WTC11 (cell line): ENCODE results near the gene TUBA3D. TPM values are rescaled to one million over a fixed set of nuclear protein-coding genes. Genes with fewer than 3 reads are reported as not detected.
"Not testable (repeated sequence)": the region's sequence is repeated elsewhere in the genome, so short reads cannot be mapped to it uniquely, and the experiment has no call there.

Experiments used
- ATAC-seq: fragments of 200-7000 bp; cut with Tn5 transposase; 2 replicates; pipeline ENCODE4 v1.10.0; 2021; ENCODE audit warnings: mild to moderate bottlenecking, moderate library complexity
- CTCF ChIA-PET: fragments of 300-600 bp; sonication (Branson Sonifier 250); formaldehyde crosslinking; loops from one replicate; lab custom pipeline; 2021; ENCODE audit warnings: antibody characterized with exemption; lab: Charles Lee
- POLR2A ChIA-PET: fragments of 350-600 bp; sonication (Branson Sonifier 250); formaldehyde crosslinking; loops from one replicate; lab custom pipeline; 2021; ENCODE audit warnings: antibody characterized with exemption; lab: Charles Lee
- DNase-seq: peaks from one replicate; pipeline ENCODE4 v3.0.0; 2021; ENCODE audit warnings: low spot score
- H3K27ac Mint-ChIP-seq: 2 replicates; pipeline ENCODE4 v1.8.0; 2021; ENCODE audit warnings: mixed read lengths
- H3K27me3 Mint-ChIP-seq: 2 replicates; pipeline ENCODE4 v1.8.0; 2021; ENCODE audit warnings: low read depth, mild to moderate bottlenecking, moderate library complexity, mixed read lengths
- H3K36me3 Mint-ChIP-seq: 2 replicates; pipeline ENCODE4 v1.8.0; 2021; ENCODE audit warnings: mixed read lengths
- H3K4me1 Mint-ChIP-seq: 2 replicates; pipeline ENCODE4 v1.8.0; 2022; ENCODE audit warnings: mixed read lengths
- H3K4me3 Mint-ChIP-seq: 2 replicates; pipeline ENCODE4 v1.8.0; 2021; ENCODE audit warnings: mild to moderate bottlenecking, moderate library complexity, mixed read lengths
- H3K9me3 Mint-ChIP-seq: 2 replicates; pipeline ENCODE4 v1.8.0; 2021; ENCODE audit warnings: mixed read lengths
- NFATC4 ChIP-seq: fragments of 250-450 bp; sonication (Bioruptor Pico); IDR thresholded peaks from 2 replicates; pipeline ENCODE4 v1.9.0; 2021; ENCODE audit warnings: mild to moderate bottlenecking
- total RNA-seq: library from RNA; stranded (reverse); gene quantifications from 3 replicates; pipeline ENCODE4 v1.2.3, GENCODE V29; 2021
- TF ChIP-seq, protein P1 (sequence below): fragments of 250-450 bp; sonication (Bioruptor Pico); IDR thresholded peaks from 2 replicates; pipeline ENCODE4 v1.9.0; 2021; ENCODE audit warnings: moderate library complexity, mild to moderate bottlenecking, inconsistent platforms, borderline replicate concordance

Gene TUBA3D
- total RNA-seq, 1 experiment from 2014 or later = 0.28 TPM

- TF ChIP-seq, protein P1, sequence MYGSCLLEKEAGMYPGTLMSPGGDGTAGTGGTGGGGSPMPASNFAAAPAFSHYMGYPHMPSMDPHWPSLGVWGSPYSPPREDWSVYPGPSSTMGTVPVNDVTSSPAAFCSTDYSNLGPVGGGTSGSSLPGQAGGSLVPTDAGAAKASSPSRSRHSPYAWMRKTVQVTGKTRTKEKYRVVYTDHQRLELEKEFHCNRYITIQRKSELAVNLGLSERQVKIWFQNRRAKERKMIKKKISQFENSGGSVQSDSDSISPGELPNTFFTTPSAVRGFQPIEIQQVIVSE (CRISPR knock-in tag) = no peak
- no peak for TF ChIP-seq NFATC4 (CRISPR knock-in tag)
- no peaks in the 10 kb centered on the region for H3K4me1 Mint-ChIP-seq
- DNase-seq (no peak), ATAC-seq (no peak)
- H3K9me3 Mint-ChIP-seq = no peaks in the 10 kb centered on the region
- ChIA-PET POLR2A (no interaction called here), CTCF (no interaction called here)
- peaks cover 2% of the 10 kb centered on the region; the same call in 1 of the 2 replicates for H3K27me3 Mint-ChIP-seq
- H3K36me3 Mint-ChIP-seq = no peaks in the 10 kb centered on the region
- H3K4me3 Mint-ChIP-seq = no peak overlapping the region
- H3K27ac Mint-ChIP-seq = no peak overlapping the region
Measured at GRCh38 chr2:131445896-131446295, 30.0 kb upstream of the TUBA3D start.

DNA sequence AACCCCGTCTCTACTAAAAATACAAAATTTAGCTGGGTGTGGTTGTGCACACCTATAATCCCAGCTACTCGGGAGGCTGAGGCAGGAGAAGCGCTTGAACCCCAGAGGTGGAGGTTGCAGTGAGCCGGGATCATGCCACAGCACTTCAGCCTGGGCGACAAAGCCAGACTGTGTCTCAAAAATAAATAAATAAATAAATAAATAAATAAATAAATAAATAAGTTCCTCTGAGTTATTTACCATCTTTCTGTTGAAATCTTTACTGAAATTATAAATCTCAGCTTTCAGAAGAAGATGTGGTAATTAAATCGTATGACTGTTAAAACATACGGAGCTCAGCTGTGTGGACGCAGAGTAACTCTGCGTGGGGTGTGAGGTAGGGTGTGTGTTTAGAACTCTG lies 27.9 kb upstream of the TUBA3D start:
- H3K27ac Mint-ChIP-seq, H3K9me3 Mint-ChIP-seq, CTCF ChIA-PET, DNase-seq, ATAC-seq, H3K27me3 Mint-ChIP-seq, H3K4me1 Mint-ChIP-seq, H3K36me3 Mint-ChIP-seq, POLR2A ChIA-PET, H3K4me3 Mint-ChIP-seq: not testable (repeated sequence)

DNA sequence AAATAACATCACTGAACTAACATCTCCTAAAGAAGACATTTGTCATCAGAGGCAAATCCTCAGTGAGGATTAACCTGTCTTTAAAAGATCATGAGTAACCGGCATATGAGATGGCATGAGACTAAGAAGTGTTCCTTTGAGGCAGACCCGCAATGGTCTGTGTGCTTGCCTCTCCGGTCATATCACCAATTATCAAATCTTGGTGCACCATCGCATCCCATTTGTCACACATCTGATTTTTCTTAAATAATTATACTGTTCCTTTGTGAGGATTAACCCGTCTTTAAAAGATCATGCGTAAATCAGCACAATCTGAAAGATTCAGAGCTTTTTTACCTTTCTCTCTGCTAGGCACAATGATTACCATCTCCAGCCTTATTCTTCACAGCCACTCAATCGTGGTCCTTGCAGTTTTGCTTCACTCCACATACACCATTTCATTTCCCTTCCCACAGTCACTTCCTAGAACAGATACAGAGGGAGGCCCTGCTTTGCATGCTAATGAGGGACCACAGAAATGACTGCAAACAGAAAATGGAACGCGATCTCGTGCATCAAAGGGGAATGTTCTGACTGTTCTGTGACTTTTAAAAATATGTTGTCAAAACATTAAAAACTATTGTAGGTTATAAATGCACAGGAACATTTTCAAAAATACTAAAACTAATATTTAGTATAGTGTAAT lies 24.5 kb upstream of the TUBA3D start:
- CTCF ChIA-PET, H3K36me3 Mint-ChIP-seq: not testable (repeated sequence)

GRCh38 chr2:131454914-131455313 lies 21.0 kb upstream of the TUBA3D start:
- H3K9me3 Mint-ChIP-seq, H3K4me3 Mint-ChIP-seq, DNase-seq, POLR2A ChIA-PET, CTCF ChIA-PET, H3K4me1 Mint-ChIP-seq, H3K27ac Mint-ChIP-seq, ATAC-seq, H3K27me3 Mint-ChIP-seq, H3K36me3 Mint-ChIP-seq: not testable (repeated sequence)

More for the DNA sequence above, 24.5 kb upstream of the TUBA3D start:
- H3K27ac Mint-ChIP-seq, H3K9me3 Mint-ChIP-seq, H3K4me3 Mint-ChIP-seq, ATAC-seq, H3K4me1 Mint-ChIP-seq, H3K27me3 Mint-ChIP-seq, POLR2A ChIA-PET, DNase-seq: not testable (repeated sequence)

GRCh38 chr2:131467722-131468121 lies 8.2 kb upstream of the TUBA3D start:
- CTCF ChIA-PET = interaction anchor here (0.7 kb wide), 1 partner anchor 13 kb away, joined by 5 read pairs; no protein-coding TSS in a partner anchor
- ATAC-seq, H3K9me3 Mint-ChIP-seq, H3K4me3 Mint-ChIP-seq, H3K4me1 Mint-ChIP-seq, H3K36me3 Mint-ChIP-seq, H3K27ac Mint-ChIP-seq, H3K27me3 Mint-ChIP-seq, POLR2A ChIA-PET, DNase-seq: not testable (repeated sequence)

DNA sequence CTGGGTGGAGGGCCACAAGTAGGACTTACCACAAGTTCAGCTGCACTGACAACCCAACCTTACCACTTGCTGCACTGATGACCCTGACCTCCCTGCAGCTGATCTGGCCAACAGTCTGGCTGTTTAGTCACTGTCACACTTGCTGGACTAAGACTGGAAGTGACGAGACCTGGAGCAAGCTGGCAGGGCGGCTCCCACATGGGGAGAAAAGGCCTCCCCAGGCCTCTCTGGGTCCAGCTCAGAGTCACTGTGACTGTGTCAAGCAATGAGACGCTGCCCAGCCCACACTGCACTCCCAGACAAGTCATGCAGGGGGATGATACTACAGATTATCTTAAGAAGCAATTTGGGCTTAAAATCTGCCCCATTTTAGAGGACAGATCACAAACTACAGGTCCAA lies 5.0 kb upstream of the TUBA3D start:
- H3K4me1 Mint-ChIP-seq, H3K27ac Mint-ChIP-seq, DNase-seq, H3K27me3 Mint-ChIP-seq, ATAC-seq, H3K4me3 Mint-ChIP-seq, H3K9me3 Mint-ChIP-seq, H3K36me3 Mint-ChIP-seq, POLR2A ChIA-PET, CTCF ChIA-PET: not testable (repeated sequence)

DNA sequence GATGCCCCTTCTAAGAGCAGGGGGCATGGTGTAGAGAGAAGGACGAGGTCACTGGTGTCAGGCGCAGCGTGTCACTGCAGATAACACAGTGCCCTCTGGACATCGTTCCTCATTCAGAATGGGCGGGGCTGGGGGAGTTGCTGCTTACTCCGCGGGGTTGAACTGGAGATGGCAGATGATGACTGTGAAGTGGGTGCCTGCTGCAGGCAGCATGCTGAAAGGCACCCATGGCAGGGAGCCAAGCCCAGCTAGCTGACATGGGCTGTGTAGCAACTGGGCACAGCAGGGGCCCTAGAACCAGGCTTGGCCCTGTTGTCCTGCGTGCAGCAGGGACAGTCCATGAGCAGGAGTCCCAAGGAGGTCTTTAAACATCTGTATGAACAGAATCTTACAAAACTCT lies 4.3 kb upstream of the TUBA3D start:
- H3K4me1 Mint-ChIP-seq, H3K27ac Mint-ChIP-seq, H3K36me3 Mint-ChIP-seq, H3K4me3 Mint-ChIP-seq, H3K27me3 Mint-ChIP-seq, DNase-seq, ATAC-seq, CTCF ChIA-PET, H3K9me3 Mint-ChIP-seq, POLR2A ChIA-PET: not testable (repeated sequence)

DNA sequence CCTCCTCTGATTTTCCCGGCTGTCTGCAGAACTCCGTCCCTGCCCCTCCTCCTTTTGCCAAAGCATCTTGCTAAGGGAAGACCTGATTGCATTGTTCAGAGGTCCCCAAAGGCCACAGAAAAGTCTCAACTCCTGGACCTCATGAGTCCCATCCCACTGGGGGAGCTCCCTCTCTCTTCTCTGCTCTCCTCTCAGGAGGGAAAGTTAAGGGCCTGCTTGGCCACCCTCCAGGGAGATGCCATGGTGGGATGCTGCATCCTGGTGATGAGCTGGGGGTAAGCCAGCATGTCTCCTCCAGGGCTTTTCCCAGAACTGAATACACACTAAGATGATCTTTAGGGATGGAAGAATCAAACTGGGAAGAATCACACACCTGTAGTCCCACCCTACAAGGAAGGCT lies 2.7 kb upstream of the TUBA3D start:
- POLR2A ChIA-PET, DNase-seq, CTCF ChIA-PET, H3K36me3 Mint-ChIP-seq, ATAC-seq, H3K4me3 Mint-ChIP-seq, H3K9me3 Mint-ChIP-seq, H3K4me1 Mint-ChIP-seq, H3K27me3 Mint-ChIP-seq, H3K27ac Mint-ChIP-seq: not testable (repeated sequence)

- H3K4me3 Mint-ChIP-seq, CTCF ChIA-PET, H3K27ac Mint-ChIP-seq, H3K27me3 Mint-ChIP-seq, H3K4me1 Mint-ChIP-seq, POLR2A ChIA-PET, H3K9me3 Mint-ChIP-seq, ATAC-seq, H3K36me3 Mint-ChIP-seq, DNase-seq: not testable (repeated sequence)
Measured at GRCh38 chr2:131476363-131476762, 444 bp downstream of the TUBA3D start.

GRCh38 chr2:131477227-131477626 lies 1.3 kb downstream of the TUBA3D start:
- ATAC-seq, CTCF ChIA-PET: not testable (repeated sequence)

DNA sequence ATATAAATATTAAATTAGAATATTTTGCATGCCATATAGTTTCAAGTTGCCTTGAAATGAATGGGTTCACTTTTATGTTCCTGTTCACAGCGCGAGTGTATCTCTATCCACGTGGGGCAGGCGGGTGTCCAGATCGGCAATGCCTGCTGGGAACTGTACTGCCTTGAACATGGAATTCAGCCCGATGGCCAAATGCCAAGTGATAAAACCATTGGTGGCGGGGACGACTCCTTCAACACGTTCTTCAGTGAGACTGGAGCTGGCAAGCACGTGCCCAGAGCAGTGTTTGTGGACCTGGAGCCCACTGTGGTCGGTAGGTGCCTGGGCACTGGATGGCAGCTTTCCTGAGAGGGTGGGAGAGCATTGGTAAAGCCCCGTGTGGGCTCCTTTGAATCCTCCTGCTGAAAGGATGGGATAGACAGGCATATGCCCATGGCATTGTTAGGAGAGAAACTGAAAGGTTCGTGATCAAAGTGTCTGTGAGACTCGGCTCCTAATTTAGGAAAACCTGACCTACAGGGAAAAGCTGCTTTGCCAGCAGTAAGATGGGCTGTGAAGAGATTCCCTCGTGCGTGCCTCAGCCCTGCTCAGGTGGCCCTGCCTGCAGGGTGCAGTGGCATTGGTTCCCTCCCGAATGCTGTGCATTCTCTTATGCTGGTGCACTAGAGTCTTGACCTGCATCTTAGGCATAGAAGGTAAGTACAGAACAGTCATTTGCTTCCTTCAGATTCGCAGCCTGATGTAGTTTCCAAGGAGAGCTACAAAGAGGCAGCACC lies 2.3 kb downstream of the TUBA3D start:
- H3K27me3 Mint-ChIP-seq, H3K27ac Mint-ChIP-seq, H3K36me3 Mint-ChIP-seq, POLR2A ChIA-PET, H3K9me3 Mint-ChIP-seq, H3K4me3 Mint-ChIP-seq, ATAC-seq, DNase-seq, H3K4me1 Mint-ChIP-seq, CTCF ChIA-PET: not testable (repeated sequence)

More at GRCh38 chr2:131477227-131477626, 1.3 kb downstream of the TUBA3D start:
- H3K27ac Mint-ChIP-seq, DNase-seq, POLR2A ChIA-PET, H3K36me3 Mint-ChIP-seq, H3K4me3 Mint-ChIP-seq, H3K4me1 Mint-ChIP-seq, H3K27me3 Mint-ChIP-seq, H3K9me3 Mint-ChIP-seq: not testable (repeated sequence)
